Effector memory CD8-positive, alpha-beta T cell (primary cell): ENCODE data around the gene SLIT3.

Source experiments
- ATAC-seq: fragments of 150-1000 bp; cut with Tn5 transposase; replicated peaks from 2 replicates; pipeline ENCODE4 v1.10.0; 2021; ENCODE audit warnings: mild to moderate bottlenecking, moderate library complexity
- DNase-seq, 3 experiments: peaks; one replicate each; pipeline ENCODE4 v3.0.0; 2021
- H3K27ac Mint-ChIP-seq, 2 donors: one replicate each; pipeline ENCODE4 v1.8.0; 2022; ENCODE audit warnings: mild to moderate bottlenecking in 2 of 2, mixed read lengths in 2 of 2, moderate library complexity in 2 of 2
- H3K27me3 Mint-ChIP-seq, 2 donors: one replicate each; pipeline ENCODE4 v1.8.0; 2022; ENCODE audit warnings: mixed read lengths in 2 of 2
- H3K36me3 Mint-ChIP-seq: one replicate; pipeline ENCODE4 v1.8.0; 2022; ENCODE audit warnings: mild to moderate bottlenecking, moderate library complexity, mixed read lengths; ENCODE audit not compliant: insufficient read depth
- H3K4me1 Mint-ChIP-seq, 2 donors: one replicate each; pipeline ENCODE4 v1.8.0; 2022; ENCODE audit warnings: low read depth in 2 of 2, mixed read lengths in 2 of 2
- H3K4me3 Mint-ChIP-seq, 2 donors: one replicate each; pipeline ENCODE4 v1.8.0; 2022; ENCODE audit warnings: mild to moderate bottlenecking in 2 of 2, mixed read lengths in 2 of 2, moderate library complexity in 2 of 2
- H3K9me3 Mint-ChIP-seq, 2 donors: one replicate each; pipeline ENCODE4 v1.8.0; 2022; ENCODE audit warnings: mixed read lengths in 2 of 2

The SLIT3 gene

DNA sequence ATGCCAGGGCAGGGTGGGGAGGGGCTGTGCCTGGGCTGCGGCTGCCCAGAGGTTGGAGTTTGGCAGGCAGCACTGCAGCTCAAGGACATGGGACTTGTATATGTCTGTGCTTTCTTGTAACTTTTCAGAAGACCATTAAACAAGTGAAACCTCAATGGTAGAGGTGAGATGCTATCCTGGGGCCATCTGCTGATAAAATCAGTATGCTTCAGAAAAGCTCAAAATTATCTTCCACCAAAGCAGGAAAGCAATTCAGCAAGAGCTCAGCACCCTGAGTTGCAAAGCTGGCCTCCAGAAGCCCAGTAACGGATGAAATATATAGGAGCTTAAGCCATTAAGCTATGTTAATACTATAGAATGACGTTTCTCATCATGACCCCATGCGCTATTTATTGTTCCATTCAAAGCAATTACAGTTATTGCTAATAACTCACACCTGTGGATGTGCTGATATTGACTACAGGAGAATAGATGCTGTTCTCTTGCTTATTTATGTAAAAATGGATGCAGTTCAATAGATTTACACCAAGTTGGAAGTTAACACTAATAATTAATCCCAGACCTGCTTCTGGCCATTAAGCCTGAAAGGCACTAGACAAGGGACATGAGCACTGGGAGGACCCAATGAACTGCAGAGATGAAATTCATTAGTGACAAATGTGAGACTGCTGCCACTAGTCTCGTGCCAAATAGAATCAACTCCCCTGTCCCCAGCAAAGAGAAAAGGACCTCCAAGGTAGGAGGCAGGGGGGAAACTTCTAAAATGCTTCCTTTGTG lies 405.5 kb downstream of the SLIT3 start:
- Mint-ChIP-seq H3K4me1 (peaks cover 2 to 9% of the 10 kb centered on the region in 2 donors), H3K4me3 (no peak overlapping the region), H3K36me3 (no peaks in the 10 kb centered on the region), H3K9me3 (no peaks in the 10 kb centered on the region), H3K27me3 (peaks cover 18 to 25% of the 10 kb centered on the region in 2 donors), H3K27ac (no peak overlapping the region)
- ATAC-seq (no peak), DNase-seq (no peak)

DNA sequence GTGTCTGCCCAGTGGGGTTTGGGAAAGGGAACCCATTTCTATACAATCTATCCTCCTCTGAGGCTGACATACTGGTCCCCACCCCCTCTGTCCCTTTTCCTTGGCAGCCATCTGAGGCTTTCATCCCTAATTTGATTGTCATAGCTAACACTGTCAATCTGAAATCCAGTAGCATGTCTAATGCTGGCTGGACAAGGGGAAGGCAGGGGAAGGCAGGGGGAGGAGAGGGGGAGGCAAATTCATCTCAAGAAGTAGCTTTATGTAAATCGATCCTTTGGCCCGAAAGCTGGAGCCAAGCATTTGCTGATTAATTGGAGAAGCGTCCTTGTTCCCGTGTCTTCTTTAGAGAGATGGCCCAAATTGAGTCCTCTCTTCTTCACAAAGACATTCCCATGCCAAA lies 407.7 kb downstream of the SLIT3 start:
- Mint-ChIP-seq H3K4me3 (no peak overlapping the region), H3K27me3 (peaks cover 18 to 25% of the 10 kb centered on the region in 2 donors), H3K9me3 (no peaks in the 10 kb centered on the region), H3K4me1 (no peaks in the 10 kb centered on the region), H3K36me3 (no peaks in the 10 kb centered on the region), H3K27ac (no peak overlapping the region)
- ATAC-seq, result no peak
- no peak for DNase-seq

- Mint-ChIP-seq H3K4me1 (no peaks in the 10 kb centered on the region), H3K36me3 (no peaks in the 10 kb centered on the region), H3K27ac (no peak overlapping the region), H3K9me3 (no peaks in the 10 kb centered on the region), H3K4me3 (no peak overlapping the region), H3K27me3 (peaks cover 18 to 25% of the 10 kb centered on the region in 2 donors)
- ATAC-seq (no peak), DNase-seq (no peak)
These were observed 408.2 kb downstream of the SLIT3 start for GRCh38 chr5:168892618-168893186.

DNA sequence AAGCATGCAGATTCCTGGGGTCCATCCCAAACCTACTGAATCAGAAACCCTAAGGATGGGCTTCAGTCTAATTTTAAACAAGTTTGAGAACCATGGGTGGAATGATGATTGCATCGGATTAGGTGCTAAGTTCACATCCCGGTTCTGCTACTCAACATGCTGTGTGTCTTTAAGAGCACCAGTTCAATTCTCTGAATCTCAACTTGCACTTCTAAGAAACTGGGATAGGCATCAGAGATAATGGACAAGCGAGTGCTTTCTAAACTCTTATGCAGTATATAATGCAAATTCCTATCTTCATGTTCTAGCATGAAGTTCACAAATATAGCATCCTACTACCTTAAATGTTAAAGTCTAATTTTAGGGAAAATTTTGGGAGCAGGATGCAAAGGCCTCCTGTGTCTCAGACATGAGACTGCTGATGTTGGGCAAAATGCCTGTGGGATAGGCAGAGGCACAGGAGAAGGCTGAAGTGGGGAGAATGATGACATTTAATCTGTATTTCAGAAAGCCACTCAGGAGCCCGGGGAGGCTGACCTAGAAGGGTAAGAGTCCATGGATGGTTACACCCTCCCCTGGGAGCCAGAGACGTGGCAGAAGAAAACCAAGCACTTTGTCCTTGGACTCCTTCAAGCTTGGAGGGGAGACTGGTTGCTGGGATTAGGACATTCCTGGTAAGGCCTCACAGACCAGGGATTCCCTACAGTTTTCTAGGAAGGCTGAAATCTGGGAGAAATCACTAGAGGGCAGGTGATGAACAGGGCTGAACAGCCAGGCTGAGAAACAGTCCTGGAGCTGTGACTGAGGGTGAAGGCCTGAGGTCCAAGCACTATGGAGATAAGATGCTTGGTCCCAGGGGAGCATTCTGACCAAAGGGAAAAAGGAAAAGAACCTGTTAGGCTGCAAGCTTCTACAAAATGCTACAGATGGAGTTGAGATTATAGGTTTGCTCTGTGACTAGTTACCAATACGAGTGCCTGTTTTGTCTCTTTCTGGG lies 409.8 kb downstream of the SLIT3 start:
- Mint-ChIP-seq H3K36me3 (no peaks in the 10 kb centered on the region), H3K4me3 (no peak overlapping the region), H3K4me1 (no peaks in the 10 kb centered on the region), H3K27me3 (peaks cover 14 to 20% of the 10 kb centered on the region in 2 donors), H3K9me3 (no peaks in the 10 kb centered on the region), H3K27ac (no peak overlapping the region)
- no peak for ATAC-seq
- no peak for DNase-seq

GRCh38 chr5:168889039-168889438 lies 411.9 kb downstream of the SLIT3 start:
- no peaks in the 10 kb centered on the region for H3K36me3 Mint-ChIP-seq
- H3K27me3 Mint-ChIP-seq, result peaks cover 7 to 8% of the 10 kb centered on the region in 2 donors
- no peak for DNase-seq
- no peak for ATAC-seq
- no peaks in the 10 kb centered on the region for H3K4me1 Mint-ChIP-seq
- H3K27ac Mint-ChIP-seq, result no peak overlapping the region
- H3K9me3 Mint-ChIP-seq, result no peaks in the 10 kb centered on the region
- H3K4me3 Mint-ChIP-seq, result no peak overlapping the region

DNA sequence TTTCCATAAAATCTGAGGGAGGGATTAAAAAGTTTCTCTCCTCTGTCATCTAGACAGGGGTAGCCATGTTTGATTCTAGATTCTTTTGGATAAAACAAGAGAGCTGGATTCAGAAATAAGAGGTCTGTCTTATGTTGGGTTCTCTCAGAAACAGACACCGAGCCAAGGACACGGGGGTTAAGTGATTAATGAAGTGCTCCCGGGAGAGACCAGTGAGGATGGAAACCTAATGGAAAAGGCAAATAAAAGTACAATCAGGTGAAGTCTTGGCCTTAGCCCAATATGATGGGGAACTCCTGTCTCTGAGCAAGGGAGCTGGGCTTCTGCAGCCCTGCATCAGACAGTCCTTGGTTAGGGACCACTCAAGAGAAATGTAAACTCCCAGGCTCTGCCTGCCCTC lies 413.0 kb downstream of the SLIT3 start:
- DNase-seq (no peak), ATAC-seq (no peak)
- Mint-ChIP-seq H3K27ac (no peak overlapping the region), H3K4me1 (no peaks in the 10 kb centered on the region), H3K27me3 (peaks cover 6 to 8% of the 10 kb centered on the region in 2 donors), H3K9me3 (no peaks in the 10 kb centered on the region), H3K4me3 (no peak overlapping the region), H3K36me3 (no peaks in the 10 kb centered on the region)

DNA sequence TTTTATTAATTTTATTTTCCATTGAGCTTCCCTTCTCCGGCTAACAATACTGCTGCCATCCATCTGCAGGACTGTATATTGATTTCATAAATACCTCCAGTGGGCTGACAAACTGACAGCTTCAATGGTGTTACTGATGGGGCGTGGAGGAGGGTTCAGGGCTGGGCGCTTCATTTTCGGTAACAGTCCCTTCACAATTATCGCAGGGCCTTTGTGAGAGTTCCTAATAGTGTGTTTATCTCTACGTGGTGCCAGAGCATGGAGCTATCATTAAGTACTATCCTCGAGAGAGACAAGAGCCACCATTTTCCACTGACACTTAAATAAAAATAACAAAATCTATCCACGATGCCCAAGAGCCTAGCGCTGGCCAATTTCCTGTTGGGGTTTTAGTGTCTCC lies 414.8 kb downstream of the SLIT3 start:
- no peaks in the 10 kb centered on the region for H3K36me3 Mint-ChIP-seq
- H3K27me3 Mint-ChIP-seq, result peaks cover 4% of the 10 kb centered on the region in 2 donors
- ATAC-seq (no peak), DNase-seq (no peak)
- H3K4me1 Mint-ChIP-seq, result no peaks in the 10 kb centered on the region
- H3K27ac Mint-ChIP-seq, result no peak overlapping the region
- no peaks in the 10 kb centered on the region for H3K9me3 Mint-ChIP-seq
- no peak overlapping the region for H3K4me3 Mint-ChIP-seq

- no peaks in the 10 kb centered on the region for H3K9me3 Mint-ChIP-seq
- H3K4me3 Mint-ChIP-seq, result no peak overlapping the region
- no peak for DNase-seq
- ATAC-seq, result no peak
- no peaks in the 10 kb centered on the region for H3K4me1 Mint-ChIP-seq
- H3K36me3 Mint-ChIP-seq, result no peaks in the 10 kb centered on the region
- no peak overlapping the region for H3K27ac Mint-ChIP-seq
- H3K27me3 Mint-ChIP-seq, result peaks cover 0 to under 1% of the 10 kb centered on the region in 2 donors
These were observed 415.4 kb downstream of the SLIT3 start for GRCh38 chr5:168885324-168886120.

DNA sequence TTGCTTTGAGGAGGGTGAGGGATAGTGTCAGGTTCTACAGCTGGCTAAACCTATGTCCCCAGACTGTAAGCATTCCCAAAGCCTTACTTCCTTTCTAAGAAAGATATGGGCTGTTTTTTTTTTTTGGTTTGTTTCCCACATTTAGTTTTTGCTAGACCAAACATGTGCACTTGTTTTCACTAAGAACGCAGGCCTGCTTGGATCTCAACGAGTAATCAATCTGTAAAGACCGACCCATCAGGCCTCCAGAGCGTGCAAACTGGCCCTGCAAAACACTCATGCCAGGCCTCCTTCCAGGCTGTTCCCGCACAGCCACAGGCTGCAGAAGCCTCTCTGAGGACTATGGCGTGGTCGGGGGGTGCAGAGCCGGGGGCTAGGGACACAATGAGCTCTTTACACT lies 416.9 kb downstream of the SLIT3 start:
- no peaks in the 10 kb centered on the region for H3K9me3 Mint-ChIP-seq
- no peak overlapping the region for H3K4me3 Mint-ChIP-seq
- no peak for DNase-seq
- peaks cover 0 to 7% of the 10 kb centered on the region in 2 donors for H3K27me3 Mint-ChIP-seq
- ATAC-seq, result no peak
- no peak overlapping the region for H3K27ac Mint-ChIP-seq
- no peaks in the 10 kb centered on the region for H3K4me1 Mint-ChIP-seq
- no peaks in the 10 kb centered on the region for H3K36me3 Mint-ChIP-seq

DNA sequence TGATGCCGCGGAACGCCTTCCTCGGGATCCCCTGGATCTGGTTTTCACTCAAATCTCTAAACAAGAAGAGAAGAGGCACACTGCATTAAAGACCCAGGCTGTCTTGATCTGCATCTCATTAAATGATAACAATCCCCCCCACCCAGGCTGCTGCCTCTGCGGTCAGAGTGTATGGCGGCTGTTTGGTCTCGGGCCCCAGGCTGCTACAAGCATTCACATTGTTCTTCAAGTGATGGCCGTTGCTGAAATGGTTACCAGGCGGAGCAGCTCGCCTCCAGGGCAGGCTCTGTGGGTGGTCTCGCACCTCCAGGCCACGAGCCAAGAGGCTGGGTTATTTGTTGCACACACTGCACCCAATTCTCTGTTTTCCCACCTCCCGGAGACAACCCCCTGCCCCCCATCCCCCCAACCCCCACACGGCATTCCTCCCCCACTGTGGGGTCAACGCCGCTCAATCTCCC lies 417.6 kb downstream of the SLIT3 start:
- Mint-ChIP-seq H3K36me3 (no peaks in the 10 kb centered on the region), H3K27ac (no peak overlapping the region), H3K4me3 (no peak overlapping the region), H3K4me1 (no peaks in the 10 kb centered on the region), H3K9me3 (no peaks in the 10 kb centered on the region), H3K27me3 (peaks cover 0 to 7% of the 10 kb centered on the region in 2 donors)
- ATAC-seq (no peak), DNase-seq (no peak)

GRCh38 chr5:168882283-168882682 lies 418.7 kb downstream of the SLIT3 start:
- no peak overlapping the region for H3K27ac Mint-ChIP-seq
- DNase-seq (no peak), ATAC-seq (no peak)
- H3K36me3 Mint-ChIP-seq, result no peaks in the 10 kb centered on the region
- no peak overlapping the region for H3K4me3 Mint-ChIP-seq
- peaks cover 2 to 14% of the 10 kb centered on the region in 2 donors for H3K27me3 Mint-ChIP-seq
- H3K4me1 Mint-ChIP-seq, result no peaks in the 10 kb centered on the region
- no peaks in the 10 kb centered on the region for H3K9me3 Mint-ChIP-seq

DNA sequence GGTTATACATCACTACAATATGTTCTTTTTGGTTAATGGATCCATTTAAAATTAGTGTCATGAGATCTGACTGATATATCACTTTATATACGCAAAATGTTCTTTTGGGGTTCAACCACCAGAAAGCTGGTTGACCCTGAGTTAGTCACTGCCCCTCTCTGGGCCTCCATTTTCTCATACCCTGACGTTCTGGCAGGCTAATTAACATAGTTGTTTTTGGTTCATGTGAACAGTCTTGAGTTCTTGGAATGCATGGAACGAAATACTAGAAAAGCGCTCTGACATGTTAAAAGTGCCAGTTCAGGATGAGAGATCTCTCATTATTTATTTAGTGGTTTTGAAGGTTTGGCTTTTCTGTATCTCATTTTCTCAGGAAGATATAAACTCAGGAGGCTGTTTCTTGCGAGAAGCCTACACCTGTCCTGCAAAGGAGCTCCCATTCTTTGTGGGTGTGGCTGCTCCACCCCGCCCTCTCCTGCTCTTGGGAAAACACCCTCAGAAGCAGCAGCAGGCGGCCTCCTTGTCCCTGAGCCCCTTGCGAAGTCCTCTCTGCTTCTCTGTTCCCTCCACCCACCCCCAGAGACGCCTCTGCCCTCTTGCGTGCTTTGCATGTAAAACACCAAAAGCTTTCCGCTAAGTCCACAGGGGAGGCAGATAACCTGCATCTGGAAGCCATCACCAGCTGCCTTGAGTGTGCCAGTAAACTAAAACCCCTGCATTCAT lies 419.4 kb downstream of the SLIT3 start:
- H3K27ac Mint-ChIP-seq, result no peak overlapping the region
- no peak overlapping the region for H3K4me3 Mint-ChIP-seq
- no peaks in the 10 kb centered on the region for H3K36me3 Mint-ChIP-seq
- H3K27me3 Mint-ChIP-seq, result peaks cover 9 to 19% of the 10 kb centered on the region in 2 donors
- no peaks in the 10 kb centered on the region for H3K4me1 Mint-ChIP-seq
- H3K9me3 Mint-ChIP-seq, result no peaks in the 10 kb centered on the region
- ATAC-seq (no peak), DNase-seq (no peak)
